ENCODE measurements around the gene EXOSC2. TPM values are rescaled to one million over a fixed set of nuclear protein-coding genes. Genes with fewer than 3 reads are reported as not detected.
"Not testable (repeated sequence)": the region's sequence is repeated elsewhere in the genome, so short reads cannot be mapped to it uniquely, and the experiment has no call there.

EXOSC2 gene
- total and polyA plus RNA-seq, 2 experiments from 2014 or later, result 37.6 to 77.7 TPM

GRCh38 chr9:130685945-130686344 is 7.6 kb upstream of the EXOSC2 start:
- H3K27me3 ChIP-seq (ENCODE audit: insufficient read depth), result peaks cover 16% of the 10 kb centered on the region
- H3K4me3 ChIP-seq; H3K4me3 Mint-ChIP-seq; H3K27ac ChIP-seq (ENCODE audit: low read depth); H3K36me3 ChIP-seq (ENCODE audit: insufficient read depth); H3K4me2 ChIP-seq; H3K36me3 Mint-ChIP-seq (ENCODE audit: low read depth); H3K9me2 ChIP-seq (ENCODE audit: insufficient read depth); H4K20me1 ChIP-seq (replicated peaks; ENCODE audit: insufficient read depth); H3K4me1 ChIP-seq (ENCODE audit: insufficient read depth); DNase-seq (ENCODE audit: low spot score); ATAC-seq; H3F3A ChIP-seq (replicated peaks; ENCODE audit: low read depth); H3K27ac Mint-ChIP-seq; H2AFZ ChIP-seq; H3K79me2 ChIP-seq (replicated peaks; ENCODE audit: insufficient read depth): not testable (repeated sequence)
- Mint-ChIP-seq H3K9me3 (peaks cover 15% of the 10 kb centered on the region; the same call in 2 of the 3 replicates), H3K4me1 (peaks cover 10% of the 10 kb centered on the region), H3K27me3 (ENCODE audit: insufficient read depth, low read depth, poor library complexity) (peaks cover 18% of the 10 kb centered on the region)

DNA sequence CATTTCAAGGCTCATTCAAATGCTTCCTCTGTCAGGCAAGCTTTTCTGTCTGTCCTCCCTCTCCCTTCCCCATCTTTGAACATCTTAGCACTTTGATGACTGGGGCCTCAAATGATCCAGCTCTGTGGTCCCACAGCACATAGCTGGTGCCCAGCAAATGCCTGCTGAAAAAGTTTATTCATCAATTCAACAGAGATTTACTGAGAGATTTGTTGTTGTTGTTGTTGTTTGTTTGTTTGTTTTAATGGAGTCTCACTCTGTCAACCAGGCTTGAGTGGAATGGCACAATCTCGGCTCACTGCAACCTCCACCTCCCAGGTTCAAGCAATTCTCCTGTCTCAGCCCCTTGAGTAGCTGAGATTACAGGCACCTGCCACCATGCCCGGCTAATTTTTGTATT is 6.0 kb upstream of the EXOSC2 start:
- Mint-ChIP-seq H3K4me1 (peaks cover 23% of the 10 kb centered on the region), H3K27me3 (ENCODE audit: insufficient read depth, low read depth, poor library complexity) (peaks cover 14% of the 10 kb centered on the region), H3K36me3 (ENCODE audit: low read depth) (no peaks in the 10 kb centered on the region), H3K4me3 (no peak overlapping the region), H3K27ac (no peak overlapping the region), H3K9me3 (peaks cover 15% of the 10 kb centered on the region; the same call in 2 of the 3 replicates)
- ATAC-seq (no peak), DNase-seq (ENCODE audit: low spot score) (no peak)
- Histone ChIP-seq H3K4me1 (ENCODE audit: insufficient read depth) (peaks cover 5% of the 10 kb centered on the region), H3K27me3 (ENCODE audit: insufficient read depth) (peaks cover 3% of the 10 kb centered on the region; the same call in 1 of the 2 replicates), H3K79me2 (replicated peaks; ENCODE audit: insufficient read depth) (no peaks in the 10 kb centered on the region), H3K9me2 (ENCODE audit: insufficient read depth) (no peaks in the 10 kb centered on the region), H3K36me3 (ENCODE audit: insufficient read depth) (no peaks in the 10 kb centered on the region), H2AFZ (no peak overlapping the region), H3K4me3 (no peak overlapping the region), H3F3A (replicated peaks; ENCODE audit: low read depth) (no peaks in the 10 kb centered on the region), H4K20me1 (replicated peaks; ENCODE audit: insufficient read depth) (peaks cover 3% of the 10 kb centered on the region; the same call in 1 of the 2 replicates), H3K27ac (ENCODE audit: low read depth) (no peak overlapping the region), H3K4me2 (no peak overlapping the region)
- TF ChIP-seq POLR2AphosphoS5 (IDR thresholded peaks at IDR 0.05; ENCODE audit: low read depth), result no peak
- TF ChIP-seq NANOG (IDR thresholded peaks at IDR 0.05; ENCODE audit: borderline replicate concordance), result no peak
- no peak for TF ChIP-seq ZNF114 (CRISPR knock-in tag; IDR thresholded peaks at IDR 0.05)
- no peak for TF ChIP-seq EZH2phosphoT487 (IDR thresholded peaks at IDR 0.05; ENCODE audit: unreplicated experiment)
- no peak for TF ChIP-seq EZH2 (IDR thresholded peaks at IDR 0.05; ENCODE audit: low read depth, unreplicated experiment)
- TF ChIP-seq STAT1 (IDR thresholded peaks at IDR 0.05; ENCODE audit: unreplicated experiment), result no peak
- TF ChIP-seq REST (IDR thresholded peaks at IDR 0.05; ENCODE audit: unreplicated experiment), result no peak
- TF ChIP-seq CREB1 (CRISPR knock-in tag; IDR thresholded peaks at IDR 0.05; ENCODE audit: low read depth), result no peak
- TF ChIP-seq JUNB (IDR thresholded peaks at IDR 0.05; ENCODE audit: unreplicated experiment), result no peak
- TF ChIP-seq ZNF331 (CRISPR knock-in tag; IDR thresholded peaks at IDR 0.05; ENCODE audit: low read depth), result no peak
- TF ChIP-seq CTCF (conservative IDR thresholded peaks at IDR 0.05; ENCODE audit: low read depth in 2 of 2), result no peak
- TF ChIP-seq ZNF462 (CRISPR knock-in tag; IDR thresholded peaks at IDR 0.05), result no peak

Measured in GM23338 (cell line).